Endothelial cell of umbilical vein (primary cell): ENCODE results near the gene EFCAB10. TPM values are rescaled to one million over a fixed set of nuclear protein-coding genes. Genes with fewer than 3 reads are reported as not detected.

Experiments
- BruUV-seq: library from RNA; stranded (reverse); fragments of 400-500 nt; replicated peaks from 2 replicates; lab custom pipeline; 2021; lab: Mats Ljungman, UMichigan
- CTCF ChIA-PET: fragments of 300-600, 350-600 bp; sonication (Branson Sonifier 250); formaldehyde crosslinking; loops from one replicate; lab custom pipeline; 2021; ENCODE audit warnings: antibody characterized with exemption, inconsistent platforms; lab: Charles Lee
- POLR2A ChIA-PET: fragments of 300-600, 350-600 bp; sonication (Branson Sonifier 250); formaldehyde crosslinking; loops from one replicate; lab custom pipeline; 2021; ENCODE audit warnings: antibody characterized with exemption, inconsistent platforms; lab: Charles Lee
- DNase-seq: peaks from one replicate; pipeline ENCODE4 v3.0.0-alpha.2; 2011; ENCODE audit warnings: low read depth, low spot score
- FAIRE-seq: peaks from 2 replicates; lab custom pipeline; 2011; peaks lifted over from hg19 to GRCh38; lab: Jason Lieb, UNC
- H2AFZ ChIP-seq: 2 replicates; pipeline ENCODE4 v1.6.0; 2012; ENCODE audit warnings: low read depth, low read length, control low read depth, inconsistent platforms
- H3K27ac ChIP-seq: 2 replicates; pipeline ENCODE4 v1.5.1; 2011; ENCODE audit warnings: low read depth, mild to moderate bottlenecking, control low read depth, low read length, moderate library complexity; ENCODE audit not compliant: insufficient read depth
- H3K27me3 ChIP-seq, 2 experiments: 2 replicates each; pipeline versions ENCODE4 v1.6.0 to v1.6.1; 2011; ENCODE audit warnings: low read length in 2 of 2, mixed read lengths in 1 of 2; ENCODE audit not compliant: control insufficient read depth in 2 of 2, insufficient read depth in 2 of 2
- H3K36me3 ChIP-seq, 2 experiments: 2 replicates in 1 of 2; 3 replicates in 1 of 2; pipeline ENCODE4 v1.5.1; 2011; ENCODE audit warnings: low read length in 2 of 2, mild to moderate bottlenecking in 1 of 2, moderate library complexity in 1 of 2; ENCODE audit not compliant: control insufficient read depth in 2 of 2, insufficient read depth in 2 of 2; ENCODE audit errors: extremely low read depth in 1 of 2
- H3K4me1 ChIP-seq: 3 replicates; pipeline ENCODE4 v1.5.1; 2011; ENCODE audit warnings: mild to moderate bottlenecking, low read length; ENCODE audit not compliant: control insufficient read depth, insufficient read depth; ENCODE audit errors: extremely low read depth
- H3K4me2 ChIP-seq: 2 replicates; pipeline ENCODE4 v1.6.1; 2011; ENCODE audit warnings: low read length, control low read depth, mixed read lengths; ENCODE audit not compliant: insufficient read depth
- H3K4me3 ChIP-seq, 3 experiments: fragments of 200-600 bp in 1 of 3; sonication (generic), shearing (Covaris generic) in 1 of 3; replicated peaks in 1 of 3; 2 replicates each; pipeline ENCODE4 v1.5.1; 2011 to 2016; ENCODE audit warnings: control low read depth in 3 of 3, low read length in 3 of 3, mild to moderate bottlenecking in 2 of 3, inconsistent platforms in 1 of 3, low read depth in 1 of 3, moderate library complexity in 1 of 3; ENCODE audit not compliant: insufficient read depth in 1 of 3
- H3K79me2 ChIP-seq: 2 replicates; pipeline ENCODE4 v1.6.0; 2012; ENCODE audit warnings: low read length, inconsistent platforms; ENCODE audit not compliant: control insufficient read depth, insufficient read depth
- H3K9ac ChIP-seq: replicated peaks from 2 replicates; pipeline ENCODE3; 2011; ENCODE audit warnings: low read length, control low read depth; ENCODE audit not compliant: insufficient read depth; ENCODE audit errors: extremely low read depth
- H3K9me1 ChIP-seq: replicated peaks from 3 replicates; pipeline ENCODE4 v1.6.0; 2011; ENCODE audit warnings: mild to moderate bottlenecking, low read length; ENCODE audit not compliant: control insufficient read depth, insufficient read depth; ENCODE audit errors: extremely low read depth
- H3K9me3 ChIP-seq: replicated peaks from 2 replicates; pipeline ENCODE4 v1.5.1; 2012; ENCODE audit warnings: low read length, inconsistent platforms; ENCODE audit not compliant: control insufficient read depth, insufficient read depth
- H4K20me1 ChIP-seq: replicated peaks from 2 replicates; pipeline ENCODE3; 2011; ENCODE audit warnings: mild to moderate bottlenecking, low read length; ENCODE audit not compliant: control insufficient read depth, insufficient read depth; ENCODE audit errors: extremely low read depth
- EZH2 ChIP-seq: IDR thresholded peaks from 2 replicates; pipeline ENCODE4 v1.6.1; 2012; ENCODE audit warnings: borderline replicate concordance, low read depth, mild to moderate bottlenecking, moderate library complexity, low read length, inconsistent platforms; ENCODE audit not compliant: severe bottlenecking
- FOS ChIP-seq: IDR thresholded peaks from 2 replicates; pipeline ENCODE4 v1.6.1; 2011; ENCODE audit warnings: mild to moderate bottlenecking, low read length, moderate library complexity, borderline replicate concordance; ENCODE audit not compliant: insufficient read depth
- GATA2 ChIP-seq: IDR thresholded peaks from 2 replicates; pipeline ENCODE4 v1.7.0; 2011; ENCODE audit warnings: low read depth, mild to moderate bottlenecking, moderate library complexity, mixed read lengths, low read length; ENCODE audit not compliant: insufficient read length, insufficient read depth
- JUN ChIP-seq: IDR thresholded peaks from 2 replicates; pipeline ENCODE4 v1.6.1; 2011; ENCODE audit warnings: borderline replicate concordance, low read depth; ENCODE audit not compliant: insufficient read length, insufficient read depth
- MYC ChIP-seq: IDR thresholded peaks from one replicate; pipeline ENCODE4 v1.6.1; 2011; ENCODE audit warnings: mild to moderate bottlenecking, low read depth, low read length
- POLR2A ChIP-seq: IDR thresholded peaks from 2 replicates; pipeline ENCODE4 v1.6.1; 2012; ENCODE audit warnings: low read depth, mild to moderate bottlenecking, control low read depth, low read length
- dilution Hi-C: fragments of 300-500 bp; cut with MboI; formaldehyde crosslinking; loops from one replicate; pipeline ENCODE4 v1.15.0; 2019; ENCODE audit warnings: low sequenced_read_pairs; ENCODE audit not compliant: extremely low pct_ligation_motif_present
- intact Hi-C: fragments of 100-400 bp; cut with micrococcal nuclease; formaldehyde crosslinking; loops from one replicate; pipeline ENCODE4 v1.10.0; 2022
- polyA plus RNA-seq, 4 experiments: library from polyadenylated mRNA; depleted of rRNA in 3 of 4; stranded (reverse) in 3 of 4; unstranded in 1 of 4; fragments of >200 nt; gene quantifications; 2 replicates each; pipeline versions ENCODE4 v1.2.1 to v1.2.3, GENCODE V29; 2011 to 2012; ENCODE audit warnings: missing spikeins in 1 of 4
- total RNA-seq: library from RNA; stranded (reverse); gene quantifications from 2 replicates; pipeline ENCODE4 v1.2.3, GENCODE V29; 2021
- TF ChIP-seq, protein P1 (sequence below), 2 donors: IDR thresholded peaks; 1 replicate in 1 of 2; 2 replicates in 1 of 2; pipeline ENCODE4 v1.5.1; 2011; ENCODE audit warnings: low read length in 2 of 2, mild to moderate bottlenecking in 2 of 2, moderate library complexity in 2 of 2, control low read depth in 1 of 2, inconsistent platforms in 1 of 2, low read depth in 1 of 2; ENCODE audit not compliant: insufficient read depth in 1 of 2; ENCODE audit errors: extremely low read depth in 1 of 2
- TF ChIP-seq, protein P2 (sequence below): IDR thresholded peaks from 2 replicates; pipeline ENCODE4 v1.6.1; 2011; ENCODE audit not compliant: insufficient read depth, insufficient read length

Gene EFCAB10
- total and polyA plus RNA-seq, 2 donors (not counting 3 experiments of a cell fraction or from before 2014, with no cell fraction given): not detected

DNA sequence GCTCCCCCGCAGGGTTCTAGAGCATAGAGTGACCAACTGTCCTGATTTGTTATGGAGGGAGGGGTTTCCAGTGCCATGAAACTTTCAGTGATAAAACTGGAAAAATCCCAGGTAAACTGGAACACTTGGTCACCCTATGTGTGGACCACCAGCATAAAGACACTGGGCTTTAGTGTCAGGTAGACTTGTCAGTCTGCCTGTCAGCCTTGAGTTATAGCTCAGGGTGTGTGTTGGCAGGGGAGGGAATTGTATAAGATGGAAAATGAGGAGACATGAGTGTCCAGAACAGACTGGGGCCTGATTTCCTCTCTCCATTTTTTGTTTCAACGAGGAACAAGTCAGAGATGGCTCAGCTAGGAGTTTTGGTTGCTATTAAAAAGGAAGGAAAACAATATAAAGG, 10.2 kb upstream of the EFCAB10 start:
- Histone ChIP-seq H3K9me3 (no peaks in the 10 kb centered on the region), H3K36me3 (no peaks in the 10 kb centered on the region), H3K27me3 (no peaks in the 10 kb centered on the region), H3K9me1 (no peaks in the 10 kb centered on the region), H4K20me1 (no peaks in the 10 kb centered on the region), H3K4me2 (no peak overlapping the region), H3K27ac (no peak overlapping the region), H2AFZ (peak overlapping the region; percentile 77), H3K79me2 (no peaks in the 10 kb centered on the region), H3K4me3 (no peak overlapping the region), H3K4me1 (peaks cover 8% of the 10 kb centered on the region), H3K9ac (no peak overlapping the region)
- CTCF ChIA-PET: interaction anchor here (0.6 to 2.2 kb wide), 7 partner anchors 10 to 708 kb away, joined by 3 to 7 read pairs (median 5); partner anchors contain the start of genes EFCAB10 and RINT1
- DNase-seq: peak; percentile 46
- no peak for TF ChIP-seq MYC
- no peak for TF ChIP-seq GATA2
- TF ChIP-seq JUN: no peak
- TF ChIP-seq EZH2: no peak
- TF ChIP-seq, protein P1, sequence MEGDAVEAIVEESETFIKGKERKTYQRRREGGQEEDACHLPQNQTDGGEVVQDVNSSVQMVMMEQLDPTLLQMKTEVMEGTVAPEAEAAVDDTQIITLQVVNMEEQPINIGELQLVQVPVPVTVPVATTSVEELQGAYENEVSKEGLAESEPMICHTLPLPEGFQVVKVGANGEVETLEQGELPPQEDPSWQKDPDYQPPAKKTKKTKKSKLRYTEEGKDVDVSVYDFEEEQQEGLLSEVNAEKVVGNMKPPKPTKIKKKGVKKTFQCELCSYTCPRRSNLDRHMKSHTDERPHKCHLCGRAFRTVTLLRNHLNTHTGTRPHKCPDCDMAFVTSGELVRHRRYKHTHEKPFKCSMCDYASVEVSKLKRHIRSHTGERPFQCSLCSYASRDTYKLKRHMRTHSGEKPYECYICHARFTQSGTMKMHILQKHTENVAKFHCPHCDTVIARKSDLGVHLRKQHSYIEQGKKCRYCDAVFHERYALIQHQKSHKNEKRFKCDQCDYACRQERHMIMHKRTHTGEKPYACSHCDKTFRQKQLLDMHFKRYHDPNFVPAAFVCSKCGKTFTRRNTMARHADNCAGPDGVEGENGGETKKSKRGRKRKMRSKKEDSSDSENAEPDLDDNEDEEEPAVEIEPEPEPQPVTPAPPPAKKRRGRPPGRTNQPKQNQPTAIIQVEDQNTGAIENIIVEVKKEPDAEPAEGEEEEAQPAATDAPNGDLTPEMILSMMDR (IDR thresholded peaks at IDR 0.05; ENCODE audit: extremely low read depth in 1 of 2, insufficient read depth in 1 of 2, low read depth in 1 of 2, low read length in 2 of 2): no peak
- TF ChIP-seq, protein P2, sequence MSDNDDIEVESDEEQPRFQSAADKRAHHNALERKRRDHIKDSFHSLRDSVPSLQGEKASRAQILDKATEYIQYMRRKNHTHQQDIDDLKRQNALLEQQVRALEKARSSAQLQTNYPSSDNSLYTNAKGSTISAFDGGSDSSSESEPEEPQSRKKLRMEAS: no peak
- TF ChIP-seq FOS: no peak
- TF ChIP-seq POLR2A: no peak
- POLR2A ChIA-PET: no interaction called here
- FAIRE-seq: peak; percentile 52
- no TSS peak for BruUV-seq
- intact Hi-C loops: no loop called here
- dilution Hi-C loops: no loop called here
